ENCODE measurements around the gene CCDC194. TPM values are rescaled to one million over a fixed set of nuclear protein-coding genes. Genes with fewer than 3 reads are reported as not detected.

CCDC194 gene
- total and polyA plus RNA-seq, 7 donors = 0.13 to 0.51 TPM; not detected in 5

DNA sequence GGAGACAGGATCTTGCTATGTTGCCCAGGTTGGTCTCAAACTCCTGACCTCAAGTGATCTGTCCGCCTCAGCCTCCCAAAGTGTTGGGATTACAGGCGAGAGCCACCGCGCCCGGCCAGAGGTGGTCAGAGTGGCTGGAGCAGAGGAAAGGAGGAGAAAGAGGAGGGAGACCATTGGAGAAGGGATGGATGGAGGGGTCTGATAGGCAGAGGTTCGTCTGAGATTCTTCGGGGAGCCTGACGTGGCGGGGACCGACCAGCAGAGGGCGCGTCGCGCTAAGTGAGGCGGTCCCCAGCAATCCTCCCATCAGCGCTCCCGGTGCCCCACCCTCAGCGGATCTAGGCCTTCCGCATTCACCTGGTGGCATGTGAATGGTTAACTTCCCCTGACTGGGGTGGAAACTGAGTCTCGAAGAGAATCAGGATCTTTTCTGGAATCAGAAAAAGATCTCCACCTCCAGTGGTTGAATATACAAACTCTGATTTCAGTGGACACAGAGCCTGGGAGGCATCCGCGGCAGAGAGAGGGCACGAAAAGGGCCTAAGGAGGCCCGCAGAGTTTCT is 47.8 kb downstream of the CCDC194 start:
- WGBS, 3 donors = 13 to 18% (median 14%) methylated on average over 24 of the region's 24 CpGs
- H3K4me3 ChIP-seq = no peak overlapping the region
- DNase-seq (peak; percentile 77 to 85), ATAC-seq (peak; percentile 78 to 94 (median 86))
- intact Hi-C loops (cut with DNase I) = loop anchor here (1.0 to 5.0 kb wide), 2 partner anchors 40 to 121 kb away; no protein-coding TSS in a partner anchor
- peak overlapping the region; percentile 65 for H3K27ac ChIP-seq
- H3K4me1 ChIP-seq = peaks cover 26% of the 10 kb centered on the region
- H3K9me3 ChIP-seq = no peaks in the 10 kb centered on the region
- H3K27me3 ChIP-seq (ENCODE audit: insufficient read depth in 3 of 3, low read length in 2 of 3) = no peaks in the 10 kb centered on the region
- TF ChIP-seq, protein P1, sequence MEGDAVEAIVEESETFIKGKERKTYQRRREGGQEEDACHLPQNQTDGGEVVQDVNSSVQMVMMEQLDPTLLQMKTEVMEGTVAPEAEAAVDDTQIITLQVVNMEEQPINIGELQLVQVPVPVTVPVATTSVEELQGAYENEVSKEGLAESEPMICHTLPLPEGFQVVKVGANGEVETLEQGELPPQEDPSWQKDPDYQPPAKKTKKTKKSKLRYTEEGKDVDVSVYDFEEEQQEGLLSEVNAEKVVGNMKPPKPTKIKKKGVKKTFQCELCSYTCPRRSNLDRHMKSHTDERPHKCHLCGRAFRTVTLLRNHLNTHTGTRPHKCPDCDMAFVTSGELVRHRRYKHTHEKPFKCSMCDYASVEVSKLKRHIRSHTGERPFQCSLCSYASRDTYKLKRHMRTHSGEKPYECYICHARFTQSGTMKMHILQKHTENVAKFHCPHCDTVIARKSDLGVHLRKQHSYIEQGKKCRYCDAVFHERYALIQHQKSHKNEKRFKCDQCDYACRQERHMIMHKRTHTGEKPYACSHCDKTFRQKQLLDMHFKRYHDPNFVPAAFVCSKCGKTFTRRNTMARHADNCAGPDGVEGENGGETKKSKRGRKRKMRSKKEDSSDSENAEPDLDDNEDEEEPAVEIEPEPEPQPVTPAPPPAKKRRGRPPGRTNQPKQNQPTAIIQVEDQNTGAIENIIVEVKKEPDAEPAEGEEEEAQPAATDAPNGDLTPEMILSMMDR (IDR thresholded peaks at IDR 0.05) = peak; percentile 98
- peaks cover 0 to 12% of the 10 kb centered on the region in 2 donors for H3K36me3 ChIP-seq (ENCODE audit: insufficient read depth in 1 of 2, low read depth in 1 of 2)

DNA sequence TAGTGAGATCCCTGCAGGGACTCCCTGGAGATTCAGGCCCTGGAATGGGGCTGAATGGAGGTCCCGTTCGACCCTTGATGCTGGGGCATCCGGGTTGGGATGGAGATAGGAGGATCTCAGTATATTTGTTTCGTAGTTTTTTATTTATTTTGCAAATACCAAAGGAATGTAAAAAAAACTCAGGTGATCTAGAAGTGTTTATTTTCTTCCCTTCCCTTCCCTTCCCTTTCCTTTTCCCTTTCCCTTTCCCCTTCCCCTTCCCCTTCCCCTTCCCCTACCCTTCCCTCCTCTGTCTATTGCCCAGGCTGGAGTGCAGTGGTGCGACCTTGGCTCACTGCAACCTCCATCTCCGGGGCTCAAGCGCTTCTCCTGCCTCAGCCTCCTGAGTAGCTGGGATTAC is 52.2 kb downstream of the CCDC194 start:
- no peaks in the 10 kb centered on the region for H3K9me3 ChIP-seq
- H3K27me3 ChIP-seq (ENCODE audit: insufficient read depth in 3 of 3, low read length in 2 of 3) = no peaks in the 10 kb centered on the region
- H3K4me3 ChIP-seq = no peak overlapping the region
- peaks cover 0 to 28% of the 10 kb centered on the region in 2 donors for H3K36me3 ChIP-seq (ENCODE audit: insufficient read depth in 1 of 2, low read depth in 1 of 2)
- TF ChIP-seq, protein P1 (IDR thresholded peaks at IDR 0.05) = no peak
- intact Hi-C loops (cut with DNase I) = no loop called here
- WGBS, 3 donors = 80 to 89% (median 85%) methylated on average over 7 of the region's 7 CpGs
- no peak overlapping the region for H3K27ac ChIP-seq
- DNase-seq (no peak), ATAC-seq (no peak)
- peaks cover 15% of the 10 kb centered on the region for H3K4me1 ChIP-seq

DNA sequence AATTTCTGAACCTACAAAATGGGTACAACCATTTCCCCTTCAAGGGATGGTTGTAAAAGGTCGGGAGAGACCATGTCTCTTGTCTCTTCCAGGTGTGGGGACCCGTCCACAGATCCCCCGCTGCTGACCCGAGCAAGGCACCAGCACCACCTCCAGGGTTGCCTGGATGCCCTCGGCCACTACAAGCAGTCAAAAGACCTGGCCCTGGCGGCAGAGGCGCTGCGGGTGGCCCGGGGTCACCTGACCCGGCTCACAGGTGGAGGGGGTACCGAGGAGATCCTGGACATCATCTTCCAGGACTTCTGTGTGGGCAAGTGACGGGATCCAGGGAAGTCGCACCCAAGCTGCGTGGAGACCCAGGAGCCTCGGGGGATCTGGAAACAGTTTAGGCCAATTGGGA is 52.6 kb downstream of the CCDC194 start:
- Histone ChIP-seq H3K27me3 (ENCODE audit: insufficient read depth in 3 of 3, low read length in 2 of 3) (no peaks in the 10 kb centered on the region), H3K36me3 (ENCODE audit: insufficient read depth in 1 of 2, low read depth in 1 of 2) (peaks cover 0 to 28% of the 10 kb centered on the region in 2 donors), H3K9me3 (no peaks in the 10 kb centered on the region), H3K4me3 (no peak overlapping the region), H3K4me1 (peaks cover 10% of the 10 kb centered on the region), H3K27ac (no peak overlapping the region)
- WGBS, 3 donors = 92 to 93% (median 93%) methylated on average over 15 of the region's 15 CpGs
- peak in 1 of 2 donors; percentile 40 for DNase-seq
- TF ChIP-seq, protein P1 (IDR thresholded peaks at IDR 0.05) = no peak
- ATAC-seq = no peak
- intact Hi-C loops (cut with DNase I) = no loop called here

DNA sequence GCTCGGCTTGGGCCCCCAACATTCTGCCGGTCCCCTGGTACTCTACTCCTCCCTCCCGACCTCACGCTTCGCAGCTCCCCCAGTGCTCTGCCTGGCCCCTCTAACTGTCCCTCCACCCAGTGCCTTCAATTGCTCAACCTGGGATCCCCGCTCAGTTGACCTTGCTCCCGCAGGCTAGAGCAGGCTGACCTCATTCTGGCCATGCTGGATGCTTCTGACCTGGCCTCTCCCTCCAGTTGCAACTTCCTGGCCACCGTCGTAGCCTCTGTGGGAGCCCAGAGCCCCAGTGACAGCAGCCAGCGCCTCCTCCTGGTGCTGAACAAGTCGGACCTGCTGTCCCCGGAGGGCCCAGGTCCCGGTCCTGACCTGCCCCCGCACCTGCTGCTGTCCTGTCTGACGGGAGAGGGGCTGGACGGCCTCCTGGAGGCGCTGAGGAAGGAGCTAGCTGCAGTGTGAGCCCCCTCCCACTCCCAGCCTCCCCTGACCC is 53.1 kb downstream of the CCDC194 start:
- Histone ChIP-seq H3K27ac (no peak overlapping the region), H3K36me3 (ENCODE audit: insufficient read depth in 1 of 2, low read depth in 1 of 2) (peaks cover 0 to 28% of the 10 kb centered on the region in 2 donors), H3K27me3 (ENCODE audit: insufficient read depth in 3 of 3, low read length in 2 of 3) (no peaks in the 10 kb centered on the region), H3K4me3 (no peak overlapping the region), H3K9me3 (no peaks in the 10 kb centered on the region), H3K4me1 (peaks cover 9% of the 10 kb centered on the region)
- intact Hi-C loops (cut with DNase I) = no loop called here
- no peak for ATAC-seq
- DNase-seq = peak in 1 of 2 donors; percentile 43
- WGBS, 3 donors = 61 to 67% (median 62%) methylated on average over 17 of the region's 17 CpGs
- TF ChIP-seq, protein P1 (IDR thresholded peaks at IDR 0.05) = no peak

Other genes starting within 250 kb of the CCDC194 start
- 10 to 100 TPM; 25.5 to 41.2 (median 30.5) TPM for gene USE1, start 178.8 kb downstream of the CCDC194 start, total RNA-seq
- gene USE1, start 178.8 kb downstream of the CCDC194 start, polyA plus RNA-seq = 10 to 100 TPM; 45.3 to 83.0 (median 57.1) TPM
- gene OCEL1, start 168.0 kb downstream of the CCDC194 start, total RNA-seq = 10 to 100 TPM; 15.6 to 20.8 (median 18.5) TPM
- 10 to 100 TPM; 19.6 to 37.1 (median 24.0) TPM for gene OCEL1, start 168.0 kb downstream of the CCDC194 start, polyA plus RNA-seq
- 10 to 100 TPM; 34.9 to 56.7 (median 41.1) TPM for gene NR2F6, start 148.3 kb downstream of the CCDC194 start, total RNA-seq
- gene NR2F6, start 148.3 kb downstream of the CCDC194 start, polyA plus RNA-seq = 10 to 100 TPM; 21.1 to 51.3 (median 27.9) TPM
- gene USHBP1, start 129.5 kb downstream of the CCDC194 start, total RNA-seq = 1 to 10 TPM; 2.6 to 8.6 (median 3.3) TPM
- gene USHBP1, start 129.5 kb downstream of the CCDC194 start, polyA plus RNA-seq = 1 to 10 TPM; 3.7 to 5.0 (median 4.0) TPM
- gene BABAM1, start 126.8 kb downstream of the CCDC194 start, total RNA-seq = 10 to 100 TPM; 70.0 to 97.0 (median 88.7) TPM
- 100 to 1,000 TPM in 1 of 3 donors, 10 to 100 TPM in 2; 86.8 to 145 (median 92.9) TPM for gene BABAM1, start 126.8 kb downstream of the CCDC194 start, polyA plus RNA-seq
- under 1 TPM in 2 of 4 donors, not detected in 2; 0.13 to 0.26 TPM for gene ANKLE1, start 112.3 kb downstream of the CCDC194 start, total RNA-seq
- gene ANKLE1, start 112.3 kb downstream of the CCDC194 start, polyA plus RNA-seq = under 1 TPM; 0.07 to 0.20 (median 0.10) TPM
- gene ABHD8, start 90.8 kb downstream of the CCDC194 start, total RNA-seq = 10 to 100 TPM in 1 of 4 donors, 1 to 10 TPM in 3; 6.1 to 17.9 (median 7.6) TPM
- 10 to 100 TPM; 12.3 to 26.8 (median 15.0) TPM for gene ABHD8, start 90.8 kb downstream of the CCDC194 start, polyA plus RNA-seq
- 100 to 1,000 TPM; 105 to 217 (median 139) TPM for gene MRPL34, start 88.3 kb downstream of the CCDC194 start, total RNA-seq
- 100 to 1,000 TPM; 330 to 558 (median 365) TPM for gene MRPL34, start 88.3 kb downstream of the CCDC194 start, polyA plus RNA-seq
- gene DDA1, start 84.6 kb downstream of the CCDC194 start, total RNA-seq = 10 to 100 TPM; 21.5 to 35.4 (median 27.9) TPM
- gene DDA1, start 84.6 kb downstream of the CCDC194 start, polyA plus RNA-seq = 10 to 100 TPM; 47.2 to 90.4 (median 75.0) TPM
- 10 to 100 TPM; 11.8 to 14.3 (median 12.9) TPM for gene ANO8, start 59.3 kb downstream of the CCDC194 start, total RNA-seq
- gene ANO8, start 59.3 kb downstream of the CCDC194 start, polyA plus RNA-seq = 10 to 100 TPM in 1 of 3 donors, 1 to 10 TPM in 2; 1.5 to 13.0 (median 4.3) TPM
- 10 to 100 TPM in 3 of 4 donors, 1 to 10 TPM in 1; 9.6 to 11.0 (median 10.5) TPM for gene GTPBP3, start 56.6 kb downstream of the CCDC194 start, total RNA-seq
- gene GTPBP3, start 56.6 kb downstream of the CCDC194 start, polyA plus RNA-seq = 10 to 100 TPM in 1 of 3 donors, 1 to 10 TPM in 2; 6.2 to 16.5 (median 8.8) TPM
- gene PLVAP, start 16.9 kb downstream of the CCDC194 start, total RNA-seq = 10 to 100 TPM; 16.0 to 23.7 (median 16.3) TPM
- 10 to 100 TPM in 2 of 3 donors, 1 to 10 TPM in 1; 6.5 to 46.0 (median 14.5) TPM for gene PLVAP, start 16.9 kb downstream of the CCDC194 start, polyA plus RNA-seq
- 10 to 100 TPM; 18.3 to 47.7 (median 33.5) TPM for gene BST2, start 11.4 kb upstream of the CCDC194 start, total RNA-seq
- 10 to 100 TPM; 29.8 to 40.8 (median 34.4) TPM for gene BST2, start 11.4 kb upstream of the CCDC194 start, polyA plus RNA-seq
- gene MVB12A, start 25.9 kb upstream of the CCDC194 start, total RNA-seq = 10 to 100 TPM; 15.6 to 23.7 (median 18.9) TPM
- 10 to 100 TPM; 29.4 to 79.7 (median 43.1) TPM for gene MVB12A, start 25.9 kb upstream of the CCDC194 start, polyA plus RNA-seq
- under 1 TPM in 1 of 4 donors, not detected in 3; 0.39 TPM for gene TMEM221, start 54.5 kb upstream of the CCDC194 start, total RNA-seq
- under 1 TPM in 2 of 3 donors, not detected in 1; 0.04 to 0.25 TPM for gene TMEM221, start 54.5 kb upstream of the CCDC194 start, polyA plus RNA-seq
- gene NXNL1, start 66.7 kb upstream of the CCDC194 start, total RNA-seq = 1 to 10 TPM in 1 of 4 donors, under 1 TPM in 3; 0.43 to 1.0 (median 0.72) TPM
- under 1 TPM in 2 of 3 donors, not detected in 1; 0.14 to 0.64 TPM for gene NXNL1, start 66.7 kb upstream of the CCDC194 start, polyA plus RNA-seq
- gene SLC27A1, start 76.3 kb upstream of the CCDC194 start, total RNA-seq = 10 to 100 TPM; 18.4 to 40.1 (median 27.9) TPM
- gene SLC27A1, start 76.3 kb upstream of the CCDC194 start, polyA plus RNA-seq = 10 to 100 TPM; 11.8 to 30.6 (median 24.1) TPM
- 10 to 100 TPM; 14.8 to 17.3 (median 16.3) TPM for gene PGLS, start 117.5 kb upstream of the CCDC194 start, total RNA-seq
- gene PGLS, start 117.5 kb upstream of the CCDC194 start, polyA plus RNA-seq = 10 to 100 TPM; 11.7 to 53.5 (median 18.3) TPM
- gene COLGALT1, start 161.5 kb upstream of the CCDC194 start, total RNA-seq = 10 to 100 TPM; 19.8 to 27.7 (median 23.3) TPM
- gene COLGALT1, start 161.5 kb upstream of the CCDC194 start, polyA plus RNA-seq = 10 to 100 TPM; 15.3 to 34.8 (median 21.4) TPM